Activated naive CD4-positive, alpha-beta T cell treated with anti-CD3 and anti-CD28 coated beads, Interleukin-2, amount 50 U/mL, for 24 hours (primary cell): Measurements from ENCODE around the gene TMPRSS9.
A peak's percentile ranks its signal among the peaks of the same experiment; 100 is the strongest.
"Not testable (repeated sequence)": the region's sequence is repeated elsewhere in the genome, so short reads cannot be mapped to it uniquely, and the experiment has no call there.

Experiments used
- H3K27ac Mint-ChIP-seq: one replicate; pipeline ENCODE4 v1.8.0; 2021; ENCODE audit warnings: mild to moderate bottlenecking, mixed read lengths
- H3K27me3 Mint-ChIP-seq: one replicate; pipeline ENCODE4 v1.8.0; 2021; ENCODE audit warnings: mixed read lengths
- H3K36me3 Mint-ChIP-seq: one replicate; pipeline ENCODE4 v1.8.0; 2021; ENCODE audit warnings: mixed read lengths
- H3K4me1 Mint-ChIP-seq: one replicate; pipeline ENCODE4 v1.8.0; 2021; ENCODE audit warnings: mixed read lengths
- H3K4me3 Mint-ChIP-seq: one replicate; pipeline ENCODE4 v1.8.0; 2021; ENCODE audit warnings: mild to moderate bottlenecking, mixed read lengths
- H3K9me3 Mint-ChIP-seq: one replicate; pipeline ENCODE4 v1.8.0; 2021; ENCODE audit warnings: mixed read lengths

The TMPRSS9 gene

DNA sequence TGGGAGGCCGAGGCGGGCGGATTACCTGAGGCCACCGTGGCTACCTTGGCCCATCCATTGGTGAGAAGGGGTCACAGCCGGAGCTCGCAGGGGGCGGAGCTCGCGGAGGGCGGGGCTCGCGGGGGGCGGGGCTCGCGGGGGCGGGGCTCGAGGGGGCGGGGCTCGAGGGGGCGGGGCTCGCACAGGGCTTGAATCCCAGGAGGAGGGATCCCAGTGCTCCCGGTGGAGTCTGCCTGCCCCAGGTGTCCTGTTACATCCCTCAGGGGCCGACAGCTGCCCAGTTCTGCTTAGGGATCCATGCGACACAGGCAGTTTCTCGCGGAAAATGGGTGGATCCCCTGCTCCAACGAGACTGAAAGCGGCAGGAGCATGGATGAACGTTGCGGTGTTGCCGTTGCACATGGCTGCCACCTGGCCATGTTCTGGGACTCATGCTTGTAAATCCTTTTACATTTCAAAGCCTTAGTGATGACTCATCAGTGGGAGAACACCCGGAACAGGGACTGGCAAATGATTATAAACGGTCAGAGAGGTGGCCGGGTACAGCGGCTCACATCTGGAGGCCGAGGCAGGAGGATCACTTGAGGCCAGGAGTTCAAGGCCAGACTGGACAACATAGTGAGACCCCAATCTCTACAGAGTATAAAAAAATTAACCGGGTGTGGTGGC, 25.1 kb downstream of the TMPRSS9 start:
- Mint-ChIP-seq H3K4me3 (no peak overlapping the region), H3K27ac (no peak overlapping the region), H3K4me1 (no peaks in the 10 kb centered on the region), H3K9me3 (no peaks in the 10 kb centered on the region), H3K36me3 (no peaks in the 10 kb centered on the region), H3K27me3 (no peaks in the 10 kb centered on the region)

- Mint-ChIP-seq H3K9me3 (no peaks in the 10 kb centered on the region), H3K4me1 (peaks cover 4% of the 10 kb centered on the region), H3K4me3 (no peak overlapping the region), H3K36me3 (no peaks in the 10 kb centered on the region), H3K27me3 (peaks cover 2% of the 10 kb centered on the region), H3K27ac (peak overlapping the region; percentile 10)
These were observed 27.6 kb downstream of the TMPRSS9 start for GRCh38 chr19:2387367-2388288.

GRCh38 chr19:2389594-2389993, 29.5 kb downstream of the TMPRSS9 start:
- peaks cover 4% of the 10 kb centered on the region for H3K4me1 Mint-ChIP-seq
- peaks cover 2% of the 10 kb centered on the region for H3K27me3 Mint-ChIP-seq
- H3K36me3 Mint-ChIP-seq, result no peaks in the 10 kb centered on the region
- no peak overlapping the region for H3K4me3 Mint-ChIP-seq
- no peaks in the 10 kb centered on the region for H3K9me3 Mint-ChIP-seq
- peak overlapping the region; percentile 59 for H3K27ac Mint-ChIP-seq

- Mint-ChIP-seq H3K27me3 (peaks cover 2% of the 10 kb centered on the region), H3K9me3 (no peaks in the 10 kb centered on the region), H3K36me3 (no peaks in the 10 kb centered on the region), H3K4me1 (peaks cover 4% of the 10 kb centered on the region), H3K27ac (no peak overlapping the region), H3K4me3 (no peak overlapping the region)
These were observed 31.2 kb downstream of the TMPRSS9 start for GRCh38 chr19:2391118-2391725.

- Mint-ChIP-seq H3K9me3 (no peaks in the 10 kb centered on the region), H3K36me3 (no peaks in the 10 kb centered on the region), H3K4me3 (no peak overlapping the region), H3K27me3 (peaks cover 2% of the 10 kb centered on the region), H3K4me1 (peaks cover 4% of the 10 kb centered on the region), H3K27ac (no peak overlapping the region)
These were observed 32.3 kb downstream of the TMPRSS9 start for GRCh38 chr19:2392366-2392765.

DNA sequence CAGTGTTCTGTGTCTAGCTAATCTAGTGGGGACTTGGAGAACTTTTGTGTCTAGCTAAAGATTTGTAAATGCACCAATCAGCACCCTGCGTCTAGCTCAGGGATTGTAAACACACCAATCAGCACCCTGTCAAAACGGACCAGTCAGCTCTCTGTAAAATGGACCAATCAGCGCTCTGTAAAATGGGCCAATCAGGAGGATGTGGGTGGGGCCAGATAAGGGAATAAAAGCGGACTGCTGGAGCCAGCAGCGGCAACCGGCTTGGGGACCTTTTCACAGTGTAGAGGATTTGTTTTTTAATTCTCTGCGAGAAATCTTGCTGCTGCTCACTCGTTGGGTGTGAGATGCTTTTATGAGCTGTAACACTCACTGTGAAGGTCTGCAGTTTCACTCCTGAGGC, 32.8 kb downstream of the TMPRSS9 start:
- not testable (repeated sequence) for H3K9me3 Mint-ChIP-seq, H3K27me3 Mint-ChIP-seq, H3K4me1 Mint-ChIP-seq, H3K36me3 Mint-ChIP-seq, H3K27ac Mint-ChIP-seq, H3K4me3 Mint-ChIP-seq

DNA sequence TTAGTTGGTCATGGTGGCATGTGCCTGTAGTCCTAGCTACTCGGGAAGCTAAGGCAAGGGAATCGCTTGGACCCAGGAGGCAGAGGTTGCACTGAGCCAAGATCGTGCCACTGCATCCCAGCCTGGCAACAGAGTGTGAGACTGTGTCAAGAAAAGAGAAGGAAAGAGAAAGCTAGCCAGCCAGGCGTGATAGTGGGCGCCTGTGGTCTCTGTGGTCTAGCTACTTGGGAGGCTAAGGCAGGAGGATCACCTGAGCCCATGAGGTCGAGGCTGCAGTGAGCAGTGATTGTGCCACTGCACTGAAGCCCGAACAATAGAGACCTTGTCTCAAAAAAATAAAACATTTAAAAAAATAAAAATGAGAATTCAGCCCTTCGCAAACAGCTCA, 34.0 kb downstream of the TMPRSS9 start:
- Mint-ChIP-seq H3K4me1 (peaks cover 4% of the 10 kb centered on the region), H3K27ac (no peak overlapping the region), H3K27me3 (peaks cover 2% of the 10 kb centered on the region), H3K36me3 (no peaks in the 10 kb centered on the region), H3K4me3 (peak overlapping the region; percentile 26), H3K9me3 (no peaks in the 10 kb centered on the region)

DNA sequence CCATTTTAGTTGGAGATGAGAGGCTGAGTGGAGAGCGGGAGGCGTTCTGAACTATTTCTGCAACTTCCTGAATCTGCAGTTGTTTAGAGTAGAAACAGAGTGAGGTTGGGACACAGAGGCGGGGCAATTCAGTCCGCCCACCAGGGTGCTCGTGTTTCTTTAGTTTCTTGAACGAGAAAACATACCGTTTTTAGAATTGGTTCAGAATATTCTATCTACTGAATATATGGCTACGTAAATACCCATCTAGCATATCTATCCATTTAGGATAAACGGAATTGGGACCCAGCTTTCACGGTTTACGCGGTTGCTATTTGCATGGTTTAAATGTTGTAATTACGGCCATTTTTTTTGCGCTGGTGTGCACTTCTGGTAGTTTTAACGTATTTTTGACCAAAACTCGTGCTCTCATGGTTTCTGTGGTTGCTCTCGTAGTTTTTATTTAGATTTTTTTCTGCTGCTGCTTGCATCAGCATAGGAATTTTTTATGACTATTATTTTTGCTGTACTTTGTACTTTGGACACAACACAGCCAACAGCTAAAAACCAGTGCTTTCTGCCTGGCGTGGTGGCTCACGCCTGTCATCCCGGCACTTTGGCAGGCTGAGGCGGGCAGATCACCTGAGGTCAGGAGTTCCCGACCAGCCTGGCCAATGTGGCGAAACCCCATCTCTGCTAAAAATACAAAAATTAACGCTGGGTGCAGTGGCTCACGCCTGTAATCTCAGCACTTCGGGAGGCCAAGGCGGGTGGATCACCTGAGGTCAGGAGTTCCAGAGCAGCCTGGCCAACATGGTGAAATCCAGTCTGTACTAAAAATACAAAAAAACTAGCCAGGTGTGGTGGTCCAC, 34.6 kb downstream of the TMPRSS9 start:
- peaks cover 4% of the 10 kb centered on the region for H3K4me1 Mint-ChIP-seq
- H3K27ac Mint-ChIP-seq, result no peak overlapping the region
- no peaks in the 10 kb centered on the region for H3K9me3 Mint-ChIP-seq
- H3K36me3 Mint-ChIP-seq, result no peaks in the 10 kb centered on the region
- H3K27me3 Mint-ChIP-seq, result peaks cover 2% of the 10 kb centered on the region
- no peak overlapping the region for H3K4me3 Mint-ChIP-seq

GRCh38 chr19:2395293-2395829, 35.3 kb downstream of the TMPRSS9 start:
- not testable (repeated sequence) for H3K4me3 Mint-ChIP-seq, H3K27me3 Mint-ChIP-seq, H3K4me1 Mint-ChIP-seq, H3K36me3 Mint-ChIP-seq, H3K27ac Mint-ChIP-seq, H3K9me3 Mint-ChIP-seq

GRCh38 chr19:2397173-2397572, 37.1 kb downstream of the TMPRSS9 start:
- H3K4me1 Mint-ChIP-seq, H3K27me3 Mint-ChIP-seq, H3K4me3 Mint-ChIP-seq, H3K9me3 Mint-ChIP-seq, H3K27ac Mint-ChIP-seq, H3K36me3 Mint-ChIP-seq: not testable (repeated sequence)

DNA sequence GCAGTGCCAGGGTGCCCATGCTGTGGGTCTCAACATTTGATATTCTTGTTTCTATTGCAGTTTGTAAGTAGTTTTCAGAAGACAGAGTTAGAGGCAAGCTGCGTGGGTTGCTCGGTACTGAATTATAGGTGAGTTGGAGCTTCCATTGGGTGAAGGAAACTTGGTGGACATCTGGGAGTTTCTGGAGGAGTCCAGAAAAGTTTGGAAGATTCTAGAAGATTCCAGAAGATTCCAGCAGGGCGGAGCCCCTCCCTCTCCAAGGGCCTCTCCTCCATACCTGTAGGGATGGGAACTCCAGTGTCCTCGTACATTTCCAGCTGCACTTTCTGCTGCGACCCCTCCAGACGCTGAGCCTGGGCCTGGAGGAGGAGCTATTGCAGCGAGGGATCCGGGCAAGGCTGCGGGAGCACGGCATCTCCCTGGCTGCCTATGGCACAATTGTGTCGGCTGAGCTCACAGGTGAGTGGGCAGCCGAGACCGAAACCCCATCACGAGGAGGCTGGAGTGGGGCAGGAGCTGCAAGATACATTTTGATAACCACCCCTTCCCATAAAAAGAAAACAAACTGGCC, 38.8 kb downstream of the TMPRSS9 start:
- Mint-ChIP-seq H3K36me3 (no peaks in the 10 kb centered on the region), H3K9me3 (no peaks in the 10 kb centered on the region), H3K4me1 (no peaks in the 10 kb centered on the region), H3K27ac (no peak overlapping the region), H3K27me3 (no peaks in the 10 kb centered on the region), H3K4me3 (no peak overlapping the region)

DNA sequence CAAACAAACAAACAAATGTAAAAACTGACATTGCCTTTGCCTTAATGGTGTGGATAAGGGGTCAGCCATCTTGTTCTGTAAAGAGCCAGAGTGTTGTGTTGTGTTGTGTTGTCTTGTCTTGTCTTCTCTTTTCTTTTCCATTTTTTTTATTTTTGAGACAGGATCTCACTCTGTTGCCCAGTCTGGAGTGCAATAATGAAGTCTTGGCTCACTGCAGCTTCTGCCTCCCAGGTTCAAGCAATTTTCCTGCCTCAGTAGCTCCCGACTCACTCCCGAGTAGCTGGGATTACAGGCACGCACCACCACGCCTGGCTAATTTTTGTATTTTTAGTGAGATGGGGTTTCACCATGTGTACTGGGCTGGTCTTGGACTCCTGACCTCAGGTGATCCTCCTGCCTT, 39.5 kb downstream of the TMPRSS9 start:
- H3K9me3 Mint-ChIP-seq, result no peaks in the 10 kb centered on the region
- H3K4me3 Mint-ChIP-seq, result no peak overlapping the region
- H3K27me3 Mint-ChIP-seq, result no peaks in the 10 kb centered on the region
- no peaks in the 10 kb centered on the region for H3K4me1 Mint-ChIP-seq
- no peaks in the 10 kb centered on the region for H3K36me3 Mint-ChIP-seq
- no peak overlapping the region for H3K27ac Mint-ChIP-seq

- H3K4me3 Mint-ChIP-seq, result no peak overlapping the region
- no peaks in the 10 kb centered on the region for H3K27me3 Mint-ChIP-seq
- no peaks in the 10 kb centered on the region for H3K36me3 Mint-ChIP-seq
- H3K4me1 Mint-ChIP-seq, result peaks cover 4% of the 10 kb centered on the region
- H3K9me3 Mint-ChIP-seq, result no peaks in the 10 kb centered on the region
- no peak overlapping the region for H3K27ac Mint-ChIP-seq
These were observed 48.2 kb downstream of the TMPRSS9 start for GRCh38 chr19:2408247-2408646.

- no peaks in the 10 kb centered on the region for H3K27me3 Mint-ChIP-seq
- no peaks in the 10 kb centered on the region for H3K36me3 Mint-ChIP-seq
- no peak overlapping the region for H3K27ac Mint-ChIP-seq
- H3K9me3 Mint-ChIP-seq, result no peaks in the 10 kb centered on the region
- peaks cover 4% of the 10 kb centered on the region for H3K4me1 Mint-ChIP-seq
- no peak overlapping the region for H3K4me3 Mint-ChIP-seq
These were observed 49.4 kb downstream of the TMPRSS9 start for GRCh38 chr19:2409352-2409912.

DNA sequence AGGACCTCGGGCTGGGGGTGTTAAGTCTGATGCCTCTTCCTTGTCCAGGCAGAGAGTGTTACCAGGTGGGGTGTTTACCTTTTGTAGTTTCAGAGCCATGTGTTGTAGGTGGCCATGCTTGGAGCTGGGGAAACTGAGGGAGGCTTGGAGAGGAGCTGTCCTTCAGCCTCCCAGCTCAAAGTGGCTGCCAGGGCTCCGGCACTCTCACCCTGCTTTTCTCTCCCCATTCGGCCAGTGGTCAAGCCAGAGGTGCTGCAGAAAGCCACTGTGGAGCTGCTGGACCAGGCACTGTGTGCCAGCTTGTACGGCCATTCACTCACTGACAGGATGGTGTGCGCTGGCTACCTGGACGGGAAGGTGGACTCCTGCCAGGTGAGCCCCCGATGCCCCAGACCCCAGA, 50.0 kb downstream of the TMPRSS9 start:
- Mint-ChIP-seq H3K27ac (no peak overlapping the region), H3K4me1 (peaks cover 4% of the 10 kb centered on the region), H3K27me3 (no peaks in the 10 kb centered on the region), H3K4me3 (no peak overlapping the region), H3K9me3 (no peaks in the 10 kb centered on the region), H3K36me3 (no peaks in the 10 kb centered on the region)
